Right hindlimb (tissue), 1 donor: Measurements from ENCODE around the gene MSRB3.
"Not testable (repeated sequence)": the region's sequence is repeated elsewhere in the genome, so short reads cannot be mapped to it uniquely, and the experiment has no call there.

Experiments used
- DNase-seq: peaks from one replicate; pipeline ENCODE4 v3.0.0-alpha.2; 2018

MSRB3 gene

GRCh38 chr12:65278576-65279368, at the start of gene MSRB3:
TSS of gene MSRB3 (plus strand) at chr12:65278683. CDS start at chr12:65308580, 29,897 bp downstream.
- peak; percentile 88 for DNase-seq

- no peak for DNase-seq
Measured at GRCh38 chr12:65229441-65229840, 49.0 kb upstream of the MSRB3 start.

GRCh38 chr12:65232476-65233077, 45.9 kb upstream of the MSRB3 start:
- no peak for DNase-seq

- no peak for DNase-seq
Measured at GRCh38 chr12:65237153-65237552, 41.3 kb upstream of the MSRB3 start.

- DNase-seq: no peak
Measured at GRCh38 chr12:65238609-65239008, 39.9 kb upstream of the MSRB3 start.

- DNase-seq: no peak
Measured at GRCh38 chr12:65248656-65249633, 29.5 kb upstream of the MSRB3 start.

- DNase-seq: no peak
Measured at GRCh38 chr12:65252515-65252914, 26.0 kb upstream of the MSRB3 start.

GRCh38 chr12:65257986-65258385, 20.5 kb upstream of the MSRB3 start:
- DNase-seq: no peak

- no peak for DNase-seq
Measured at GRCh38 chr12:65259501-65259900, 19.0 kb upstream of the MSRB3 start.

- DNase-seq: no peak
Measured at GRCh38 chr12:65263777-65264176, 14.7 kb upstream of the MSRB3 start.

- DNase-seq: no peak
Measured at GRCh38 chr12:65266408-65266807, 12.1 kb upstream of the MSRB3 start.

- no peak for DNase-seq
Measured at GRCh38 chr12:65269603-65270002, 8.9 kb upstream of the MSRB3 start.

GRCh38 chr12:65274602-65275272, 3.7 kb upstream of the MSRB3 start:
- DNase-seq: no peak

GRCh38 chr12:65275627-65276026, 2.9 kb upstream of the MSRB3 start:
- no peak for DNase-seq

- DNase-seq: no peak
Measured at GRCh38 chr12:65276916-65277530, 1.5 kb upstream of the MSRB3 start.

- DNase-seq: no peak
Measured at GRCh38 chr12:65277994-65278575, 398 bp upstream of the MSRB3 start.

- no peak for DNase-seq
Measured at GRCh38 chr12:65279369-65280112, 1.1 kb downstream of the MSRB3 start.

GRCh38 chr12:65280306-65280705, 1.8 kb downstream of the MSRB3 start:
- DNase-seq: no peak

- DNase-seq: no peak
Measured at GRCh38 chr12:65282840-65283239, 4.4 kb downstream of the MSRB3 start.

GRCh38 chr12:65285532-65285931, 7.0 kb downstream of the MSRB3 start:
- DNase-seq: not testable (repeated sequence)

GRCh38 chr12:65287426-65287825, 8.9 kb downstream of the MSRB3 start:
- no peak for DNase-seq
